Erythroblast (primary cell): ENCODE measurements around the gene EPHB3.

Source experiments
- GATA1 ChIP-seq: IDR thresholded peaks from 2 replicates; pipeline ENCODE4 v1.6.1; 2011; ENCODE audit warnings: low read depth, mild to moderate bottlenecking, control low read depth, low read length, moderate library complexity
- POLR2A ChIP-seq: IDR thresholded peaks from 2 replicates; pipeline ENCODE4 v1.6.1; 2011; ENCODE audit warnings: mild to moderate bottlenecking, low read length

DNA sequence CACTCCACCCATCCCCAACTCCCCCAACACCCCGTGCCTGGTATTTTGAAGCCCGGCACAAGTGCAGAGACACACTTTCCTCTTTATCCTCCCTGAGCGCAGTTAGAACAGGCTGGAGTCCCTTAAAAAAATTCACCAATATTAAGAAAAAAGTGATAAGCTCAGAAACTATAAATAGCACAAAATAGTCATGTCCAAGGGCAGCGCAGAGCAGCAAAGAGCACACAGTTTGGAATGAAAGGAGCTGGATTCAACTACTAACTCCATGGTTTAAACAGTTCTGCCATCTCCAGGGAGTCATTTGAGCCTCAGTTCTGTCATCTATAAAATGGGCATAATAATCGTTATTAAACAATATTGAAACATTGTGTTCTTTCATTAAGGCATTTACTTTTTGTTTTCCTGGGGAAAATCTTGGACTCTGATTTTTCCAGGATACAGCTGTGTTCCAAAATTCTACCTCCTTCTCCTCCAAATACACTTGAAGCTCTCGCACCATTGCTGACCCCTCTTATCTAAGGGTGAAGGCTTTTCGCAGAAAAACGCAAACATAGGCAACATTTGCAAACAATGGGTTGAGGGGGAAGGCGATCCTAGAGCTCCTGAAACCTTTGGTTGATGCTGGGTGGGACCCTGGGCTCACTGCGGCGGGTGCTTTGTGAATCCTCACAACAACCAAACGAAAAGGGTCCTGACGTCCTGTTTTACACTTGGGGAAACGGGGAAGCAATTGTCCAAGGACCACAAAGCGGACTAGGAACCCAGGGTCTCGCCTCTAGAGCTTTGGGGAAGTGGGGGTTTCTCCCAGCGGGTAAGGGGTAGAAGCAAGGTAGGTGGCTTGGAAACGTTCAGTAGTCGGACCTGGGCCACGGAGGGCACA lies 41.8 kb downstream of the EPHB3 start:
- TF ChIP-seq POLR2A (no peak), GATA1 (no peak)
